ENCODE data around the gene ZNF827.

ZNF827 gene

DNA sequence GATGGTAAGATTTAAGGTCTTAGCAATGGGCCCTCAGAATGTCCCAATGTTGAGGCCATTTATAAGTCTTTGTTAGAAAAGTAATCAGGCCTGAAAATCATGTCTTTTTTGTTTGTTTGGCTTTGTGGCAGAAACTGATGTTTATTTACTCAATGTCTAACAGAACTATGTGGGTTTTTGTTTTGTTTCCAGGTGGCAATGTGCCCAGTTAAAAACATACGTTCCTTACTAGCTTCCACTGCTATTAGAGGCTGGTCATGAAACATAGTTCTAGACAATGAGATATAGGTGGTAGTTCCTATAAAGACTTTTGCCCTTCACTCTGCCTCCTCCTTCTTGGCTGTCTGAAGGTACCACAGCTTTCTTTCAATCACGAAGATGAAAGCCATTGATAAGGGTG, 149.9 kb downstream of the ZNF827 start:
- no peak overlapping the region for H3K4me3 ChIP-seq (ENCODE audit: control insufficient read depth, low read depth, low read length)
- DNase-seq (ENCODE audit: low read depth): no peak
- TF ChIP-seq, protein P1, sequence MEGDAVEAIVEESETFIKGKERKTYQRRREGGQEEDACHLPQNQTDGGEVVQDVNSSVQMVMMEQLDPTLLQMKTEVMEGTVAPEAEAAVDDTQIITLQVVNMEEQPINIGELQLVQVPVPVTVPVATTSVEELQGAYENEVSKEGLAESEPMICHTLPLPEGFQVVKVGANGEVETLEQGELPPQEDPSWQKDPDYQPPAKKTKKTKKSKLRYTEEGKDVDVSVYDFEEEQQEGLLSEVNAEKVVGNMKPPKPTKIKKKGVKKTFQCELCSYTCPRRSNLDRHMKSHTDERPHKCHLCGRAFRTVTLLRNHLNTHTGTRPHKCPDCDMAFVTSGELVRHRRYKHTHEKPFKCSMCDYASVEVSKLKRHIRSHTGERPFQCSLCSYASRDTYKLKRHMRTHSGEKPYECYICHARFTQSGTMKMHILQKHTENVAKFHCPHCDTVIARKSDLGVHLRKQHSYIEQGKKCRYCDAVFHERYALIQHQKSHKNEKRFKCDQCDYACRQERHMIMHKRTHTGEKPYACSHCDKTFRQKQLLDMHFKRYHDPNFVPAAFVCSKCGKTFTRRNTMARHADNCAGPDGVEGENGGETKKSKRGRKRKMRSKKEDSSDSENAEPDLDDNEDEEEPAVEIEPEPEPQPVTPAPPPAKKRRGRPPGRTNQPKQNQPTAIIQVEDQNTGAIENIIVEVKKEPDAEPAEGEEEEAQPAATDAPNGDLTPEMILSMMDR (IDR thresholded peaks at IDR 0.05; ENCODE audit: control insufficient read depth, insufficient read depth, low read depth, low read length, missing control alignments): no peak

DNA sequence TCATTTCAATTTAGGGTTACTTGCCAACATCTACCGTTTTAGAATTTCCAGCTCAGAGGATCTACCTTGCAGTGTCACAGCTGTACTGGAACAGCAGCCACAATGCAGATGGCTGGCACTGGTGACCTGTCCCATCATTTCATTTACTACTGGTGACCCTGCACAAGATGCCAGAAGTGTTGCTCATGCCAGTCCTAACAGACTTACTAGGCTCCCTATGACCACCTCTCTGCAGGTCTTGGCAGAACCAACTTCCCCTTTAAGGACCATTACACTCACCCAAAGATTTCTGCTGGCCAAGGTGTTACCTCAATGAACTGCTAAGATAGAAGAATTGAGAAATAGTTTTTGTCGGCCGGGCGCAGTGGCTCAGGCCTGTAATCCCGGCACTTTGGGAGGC, 151.8 kb downstream of the ZNF827 start:
- DNase-seq (ENCODE audit: low read depth): no peak
- no peak overlapping the region for H3K4me3 ChIP-seq (ENCODE audit: control insufficient read depth, low read depth, low read length)
- TF ChIP-seq, protein P1 (IDR thresholded peaks at IDR 0.05; ENCODE audit: control insufficient read depth, insufficient read depth, low read depth, low read length, missing control alignments): no peak

DNA sequence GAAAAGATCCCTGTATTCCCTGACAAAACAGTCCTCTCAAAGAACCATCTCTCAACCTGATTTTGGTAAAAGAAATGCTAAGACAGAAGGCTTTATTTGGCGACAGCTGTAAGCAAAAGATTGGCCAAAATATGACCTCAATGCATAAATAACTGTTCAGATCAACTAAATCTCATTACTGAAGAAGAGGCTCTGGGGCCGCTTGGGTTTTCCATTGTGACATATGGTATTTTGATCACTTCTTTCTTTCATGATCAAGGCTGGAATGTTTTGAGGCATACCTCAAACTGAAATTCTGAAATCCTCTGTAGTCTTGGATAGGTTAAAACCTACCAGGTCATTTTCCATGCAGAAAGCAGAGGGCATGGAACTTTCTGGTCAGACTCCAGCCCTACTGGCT, 152.4 kb downstream of the ZNF827 start:
- DNase-seq (ENCODE audit: low read depth): no peak
- no peak overlapping the region for H3K4me3 ChIP-seq (ENCODE audit: control insufficient read depth, low read depth, low read length)
- TF ChIP-seq, protein P1 (IDR thresholded peaks at IDR 0.05; ENCODE audit: control insufficient read depth, insufficient read depth, low read depth, low read length, missing control alignments): no peak

DNA sequence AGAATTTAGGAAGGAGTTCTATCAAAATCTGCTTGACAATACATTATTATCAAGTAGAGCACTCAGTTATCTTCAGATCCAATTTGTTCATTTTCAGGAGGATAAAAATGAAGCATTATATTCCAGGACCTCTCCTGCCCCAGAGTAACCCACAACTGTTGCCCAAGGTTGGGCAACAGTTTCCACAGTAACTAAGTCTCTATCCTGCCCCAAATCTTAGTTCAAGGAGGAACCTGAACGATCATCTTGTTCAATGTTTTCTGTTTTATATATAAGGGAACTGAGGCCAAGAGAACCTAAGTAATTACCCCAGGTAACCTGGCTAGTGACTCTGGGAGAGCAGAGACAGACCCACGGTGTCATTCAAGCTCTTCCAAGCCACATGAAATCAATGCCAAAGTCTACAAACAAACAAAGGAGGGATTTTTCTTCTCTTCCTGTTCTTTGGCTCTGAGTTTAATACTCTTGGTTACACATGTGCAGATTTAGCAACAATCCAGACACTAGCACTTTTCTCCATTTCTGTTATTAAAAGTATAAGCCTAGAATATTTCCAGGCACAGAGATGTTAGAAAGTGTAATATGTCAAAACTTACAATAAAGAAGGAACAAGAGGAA, 153.1 kb downstream of the ZNF827 start:
- DNase-seq (ENCODE audit: low read depth): no peak
- TF ChIP-seq, protein P1 (IDR thresholded peaks at IDR 0.05; ENCODE audit: control insufficient read depth, insufficient read depth, low read depth, low read length, missing control alignments): no peak
- no peak overlapping the region for H3K4me3 ChIP-seq (ENCODE audit: control insufficient read depth, low read depth, low read length)

DNA sequence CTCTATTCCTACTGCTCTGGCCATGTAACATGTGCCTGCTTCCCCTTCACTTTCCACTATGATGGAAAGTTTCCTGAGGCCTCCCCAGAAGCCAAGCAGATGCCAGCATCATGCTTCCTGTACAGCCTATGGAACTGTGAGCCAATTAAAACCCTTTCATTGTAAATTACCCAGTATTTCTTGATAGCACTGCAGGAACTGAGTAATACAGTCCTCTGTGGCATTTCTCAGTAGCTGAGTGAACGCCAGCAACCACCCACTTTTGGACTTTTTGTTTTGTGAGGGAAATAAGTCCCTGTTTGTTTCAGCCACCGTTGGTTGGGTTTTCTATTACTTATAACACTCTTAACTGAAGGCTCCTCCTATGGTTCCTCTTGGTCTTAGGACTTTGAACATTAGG, 154.6 kb downstream of the ZNF827 start:
- TF ChIP-seq, protein P1 (IDR thresholded peaks at IDR 0.05; ENCODE audit: control insufficient read depth, insufficient read depth, low read depth, low read length, missing control alignments): no peak
- no peak for DNase-seq (ENCODE audit: low read depth)
- no peak overlapping the region for H3K4me3 ChIP-seq (ENCODE audit: control insufficient read depth, low read depth, low read length)

DNA sequence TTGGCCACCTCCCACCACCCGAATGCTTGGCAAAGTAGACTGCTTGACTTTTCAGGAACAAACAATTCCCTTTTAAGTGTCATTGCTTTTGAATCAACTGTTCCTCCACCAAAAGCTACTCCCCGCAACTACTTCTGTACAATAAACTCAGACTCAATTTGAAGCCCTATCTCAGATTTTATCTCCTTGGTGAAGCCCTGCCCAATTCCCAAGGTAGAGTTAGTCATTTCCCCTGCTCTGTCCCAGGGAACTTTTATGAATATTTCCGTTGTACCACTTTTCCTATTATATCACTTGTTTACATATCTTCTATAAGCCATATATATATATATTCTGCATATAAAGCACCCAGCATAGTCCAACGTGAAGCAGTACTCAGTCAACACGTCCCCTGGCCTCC, 155.9 kb downstream of the ZNF827 start:
- DNase-seq (ENCODE audit: low read depth): no peak
- TF ChIP-seq, protein P1 (IDR thresholded peaks at IDR 0.05; ENCODE audit: control insufficient read depth, insufficient read depth, low read depth, low read length, missing control alignments): no peak
- H3K4me3 ChIP-seq (ENCODE audit: control insufficient read depth, low read depth, low read length): no peak overlapping the region

DNA sequence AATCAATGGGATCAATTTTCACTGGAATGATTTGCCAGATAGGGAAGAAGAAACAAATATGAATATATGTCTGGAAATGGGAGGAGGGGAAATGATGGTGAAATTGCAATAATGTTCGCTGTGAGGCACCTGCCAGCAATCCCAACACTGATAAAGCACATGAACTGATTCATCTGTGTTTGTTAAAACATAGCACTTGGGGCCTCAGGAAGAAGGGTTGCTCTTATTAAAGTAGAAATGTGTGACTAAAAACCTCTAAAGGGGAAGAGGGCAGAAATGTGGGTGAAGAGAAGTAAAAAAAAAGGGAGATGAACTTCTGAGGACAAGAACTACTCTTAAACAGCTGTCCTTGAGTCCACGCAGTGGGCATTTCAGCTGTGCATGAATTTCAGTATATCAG, 157.3 kb downstream of the ZNF827 start:
- TF ChIP-seq, protein P1 (IDR thresholded peaks at IDR 0.05; ENCODE audit: control insufficient read depth, insufficient read depth, low read depth, low read length, missing control alignments): no peak
- DNase-seq (ENCODE audit: low read depth): no peak
- H3K4me3 ChIP-seq (ENCODE audit: control insufficient read depth, low read depth, low read length): no peak overlapping the region

Measured in AG09309 (cell line).